Calu3 (cell line): ENCODE data around the gene C2orf76. TPM values are rescaled to one million over a fixed set of nuclear protein-coding genes. Genes with fewer than 3 reads are reported as not detected.

ENCODE experiments used
- BruUV-seq: library from RNA; stranded (reverse); fragments of 400-500 nt; replicated peaks from 2 replicates; lab custom pipeline; 2021; lab: Mats Ljungman, UMichigan
- CTCF ChIA-PET: fragments of 300-600 bp; sonication (Branson Sonifier 250); formaldehyde crosslinking; loops from one replicate; lab custom pipeline; 2022; ENCODE audit warnings: antibody characterized with exemption; lab: Charles Lee
- DNase-seq: peaks from one replicate; pipeline ENCODE4 v3.0.0; 2022
- H3K27ac Mint-ChIP-seq: one replicate; pipeline ENCODE4 v1.8.0; 2022; ENCODE audit warnings: mixed read lengths; ENCODE audit not compliant: unreplicated experiment
- H3K27me3 Mint-ChIP-seq: one replicate; pipeline ENCODE4 v1.8.0; 2022; ENCODE audit warnings: mixed read lengths; ENCODE audit not compliant: unreplicated experiment
- H3K36me3 Mint-ChIP-seq: one replicate; pipeline ENCODE4 v1.8.0; 2022; ENCODE audit warnings: mild to moderate bottlenecking, moderate library complexity, mixed read lengths; ENCODE audit not compliant: insufficient read depth, unreplicated experiment
- H3K4me1 Mint-ChIP-seq: one replicate; pipeline ENCODE4 v1.8.0; 2022; ENCODE audit warnings: mild to moderate bottlenecking, low read depth, mixed read lengths; ENCODE audit not compliant: unreplicated experiment
- H3K4me3 Mint-ChIP-seq: one replicate; pipeline ENCODE4 v1.8.0; 2022; ENCODE audit warnings: mild to moderate bottlenecking, low read depth, moderate library complexity, mixed read lengths; ENCODE audit not compliant: unreplicated experiment
- H3K9me3 Mint-ChIP-seq: one replicate; pipeline ENCODE4 v1.8.0; 2022; ENCODE audit warnings: low read depth, mixed read lengths; ENCODE audit not compliant: unreplicated experiment
- intact Hi-C: fragments of 100-400 bp; cut with micrococcal nuclease; formaldehyde crosslinking; loops from one replicate; pipeline ENCODE4 v1.10.0; 2022; ENCODE audit not compliant: unreplicated experiment
- total RNA-seq: library from RNA; stranded (reverse); gene quantifications from 2 replicates; pipeline ENCODE4 v1.2.3, GENCODE V29; 2022
- TF ChIP-seq, protein P1 (sequence below): fragments of 200-600 bp; IDR thresholded peaks from one replicate; pipeline ENCODE4 v1.8.0; 2022; ENCODE audit warnings: antibody characterized with exemption; ENCODE audit not compliant: unreplicated experiment

C2orf76 gene
- total RNA-seq, 1 experiment from 2014 or later = 7.1 TPM

DNA sequence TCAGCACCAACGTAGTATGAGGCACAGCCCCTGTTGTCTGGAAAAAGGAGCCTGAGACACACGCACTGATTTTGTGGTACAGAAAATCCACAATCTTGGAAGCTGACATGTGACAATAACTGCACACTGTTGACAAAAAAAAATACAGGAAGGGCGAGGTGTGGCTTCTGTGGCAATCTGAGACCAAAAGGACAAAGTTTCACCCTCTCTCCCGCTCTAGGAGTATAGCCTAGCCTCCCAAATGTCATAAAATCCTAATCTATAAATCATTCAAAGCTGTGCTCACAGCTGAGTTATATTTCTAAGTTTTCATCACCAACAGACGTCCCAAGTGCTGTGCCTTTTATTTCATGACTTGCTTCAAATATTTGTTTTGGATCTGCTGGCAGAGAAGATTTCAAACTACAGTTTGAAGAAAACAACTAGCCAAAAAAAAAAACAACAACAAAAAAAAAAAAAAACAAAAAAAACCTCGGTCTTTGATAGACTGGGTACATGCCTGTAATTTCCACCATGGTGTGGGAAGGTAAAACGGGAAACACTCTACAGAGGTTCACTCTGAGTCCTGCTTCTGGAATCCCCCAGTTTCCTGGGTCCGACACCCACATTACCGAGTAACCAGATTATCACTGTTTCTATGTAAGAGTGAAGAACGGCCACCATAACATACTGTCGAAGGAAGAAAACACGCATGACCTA lies 61.0 kb downstream of the C2orf76 start:
- BruUV-seq = no TSS peak
- H3K9me3 Mint-ChIP-seq = no peaks in the 10 kb centered on the region
- H3K27ac Mint-ChIP-seq = no peak overlapping the region
- no peaks in the 10 kb centered on the region for H3K36me3 Mint-ChIP-seq
- TF ChIP-seq, protein P1, sequence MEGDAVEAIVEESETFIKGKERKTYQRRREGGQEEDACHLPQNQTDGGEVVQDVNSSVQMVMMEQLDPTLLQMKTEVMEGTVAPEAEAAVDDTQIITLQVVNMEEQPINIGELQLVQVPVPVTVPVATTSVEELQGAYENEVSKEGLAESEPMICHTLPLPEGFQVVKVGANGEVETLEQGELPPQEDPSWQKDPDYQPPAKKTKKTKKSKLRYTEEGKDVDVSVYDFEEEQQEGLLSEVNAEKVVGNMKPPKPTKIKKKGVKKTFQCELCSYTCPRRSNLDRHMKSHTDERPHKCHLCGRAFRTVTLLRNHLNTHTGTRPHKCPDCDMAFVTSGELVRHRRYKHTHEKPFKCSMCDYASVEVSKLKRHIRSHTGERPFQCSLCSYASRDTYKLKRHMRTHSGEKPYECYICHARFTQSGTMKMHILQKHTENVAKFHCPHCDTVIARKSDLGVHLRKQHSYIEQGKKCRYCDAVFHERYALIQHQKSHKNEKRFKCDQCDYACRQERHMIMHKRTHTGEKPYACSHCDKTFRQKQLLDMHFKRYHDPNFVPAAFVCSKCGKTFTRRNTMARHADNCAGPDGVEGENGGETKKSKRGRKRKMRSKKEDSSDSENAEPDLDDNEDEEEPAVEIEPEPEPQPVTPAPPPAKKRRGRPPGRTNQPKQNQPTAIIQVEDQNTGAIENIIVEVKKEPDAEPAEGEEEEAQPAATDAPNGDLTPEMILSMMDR = no peak
- H3K27me3 Mint-ChIP-seq = no peaks in the 10 kb centered on the region
- DNase-seq = no peak
- intact Hi-C loops = no loop called here
- no peak overlapping the region for H3K4me3 Mint-ChIP-seq
- no peaks in the 10 kb centered on the region for H3K4me1 Mint-ChIP-seq
- CTCF ChIA-PET = interaction anchor here (0.7 kb wide), 1 partner anchor 114 kb away, joined by 5 read pairs; no protein-coding TSS in a partner anchor

DNA sequence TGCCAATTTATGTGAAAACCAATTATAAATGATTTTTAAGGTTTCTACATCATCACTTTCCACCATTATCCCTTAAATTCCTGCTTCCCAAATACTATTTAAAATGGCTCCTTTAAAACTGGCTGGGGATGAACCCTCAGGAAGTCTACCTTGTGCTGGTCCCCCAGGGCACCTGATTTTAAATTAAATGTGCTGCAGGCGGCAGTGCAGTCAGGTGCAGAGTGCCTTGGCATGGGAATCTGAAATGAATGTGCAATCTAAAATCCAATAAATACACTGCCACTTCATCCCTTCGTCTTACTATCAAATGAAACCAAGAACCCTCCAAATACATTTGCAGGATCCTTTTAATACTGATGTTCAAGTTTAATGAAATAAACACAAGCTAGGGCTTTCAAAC lies 61.8 kb downstream of the C2orf76 start:
- DNase-seq = no peak
- no peak overlapping the region for H3K4me3 Mint-ChIP-seq
- H3K36me3 Mint-ChIP-seq = no peaks in the 10 kb centered on the region
- CTCF ChIA-PET = no interaction called here
- H3K27me3 Mint-ChIP-seq = no peaks in the 10 kb centered on the region
- H3K4me1 Mint-ChIP-seq = no peaks in the 10 kb centered on the region
- BruUV-seq = no TSS peak
- TF ChIP-seq, protein P1 = no peak
- no peaks in the 10 kb centered on the region for H3K9me3 Mint-ChIP-seq
- intact Hi-C loops = no loop called here
- H3K27ac Mint-ChIP-seq = no peak overlapping the region

DNA sequence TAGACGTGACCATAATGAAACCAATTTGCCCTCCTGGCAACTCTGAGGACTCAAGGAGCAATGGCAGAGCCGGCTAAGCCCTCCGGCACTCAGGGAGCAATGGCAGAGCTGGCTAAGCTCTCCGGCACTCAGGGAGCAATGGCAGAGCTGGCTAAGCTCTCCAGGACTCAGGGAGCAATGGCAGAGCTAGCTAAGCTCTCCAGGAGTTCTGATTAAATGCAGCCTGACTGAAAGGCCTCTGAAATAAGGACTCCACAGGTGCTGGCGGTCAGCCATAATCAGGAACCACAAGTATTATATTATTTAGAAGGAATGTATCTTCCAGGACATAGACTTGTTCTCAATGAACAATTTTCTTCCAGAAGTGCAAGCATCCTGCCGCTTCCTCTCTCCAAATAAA lies 65.2 kb downstream of the C2orf76 start:
- Mint-ChIP-seq H3K27ac (no peak overlapping the region), H3K4me3 (no peak overlapping the region), H3K36me3 (no peaks in the 10 kb centered on the region), H3K9me3 (no peaks in the 10 kb centered on the region), H3K4me1 (no peaks in the 10 kb centered on the region), H3K27me3 (no peaks in the 10 kb centered on the region)
- intact Hi-C loops = no loop called here
- no peak for DNase-seq
- CTCF ChIA-PET = no interaction called here
- TF ChIP-seq, protein P1 = no peak
- no TSS peak for BruUV-seq

DNA sequence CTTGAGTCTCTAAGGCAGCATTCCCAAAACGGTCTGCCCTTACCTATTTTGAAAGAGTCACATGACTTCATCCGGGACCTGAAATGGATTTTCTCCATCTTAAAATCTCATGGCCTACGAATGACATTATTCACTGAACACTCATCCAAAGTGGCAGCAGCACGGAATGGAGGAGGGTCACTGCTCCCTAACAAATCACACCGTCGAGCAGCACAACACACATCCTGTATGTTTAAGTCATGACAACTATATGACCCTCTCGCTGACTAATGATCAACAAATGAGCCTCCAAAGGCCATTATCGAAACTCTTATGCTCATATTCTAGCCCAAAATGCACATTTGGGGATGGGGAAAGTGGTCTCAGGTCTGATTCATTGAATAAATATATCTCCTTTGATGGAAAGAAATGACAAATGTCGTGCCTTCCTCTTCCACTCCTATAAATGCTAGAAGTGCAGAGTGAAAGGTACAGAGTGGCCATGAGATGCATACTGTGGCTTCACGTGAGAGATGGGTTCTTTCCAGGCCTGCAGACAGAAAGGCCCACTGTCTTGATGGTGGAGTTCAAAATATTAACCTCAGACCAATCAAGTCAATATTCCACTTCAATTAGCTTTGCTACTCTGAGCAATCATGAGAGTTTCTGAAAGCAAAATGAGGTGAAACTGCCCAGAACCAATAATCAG lies 70.8 kb downstream of the C2orf76 start:
- H3K27me3 Mint-ChIP-seq = no peaks in the 10 kb centered on the region
- H3K4me3 Mint-ChIP-seq = no peak overlapping the region
- TF ChIP-seq, protein P1 = no peak
- H3K27ac Mint-ChIP-seq = no peak overlapping the region
- no peaks in the 10 kb centered on the region for H3K4me1 Mint-ChIP-seq
- no peaks in the 10 kb centered on the region for H3K36me3 Mint-ChIP-seq
- intact Hi-C loops = no loop called here
- H3K9me3 Mint-ChIP-seq = no peaks in the 10 kb centered on the region
- CTCF ChIA-PET = interaction anchor here (0.6 kb wide), 1 partner anchor 281 kb away, joined by 5 read pairs; no protein-coding TSS in a partner anchor
- no TSS peak for BruUV-seq
- DNase-seq = no peak
